ENCODE data around the gene EVPLL. TPM values are rescaled to one million over a fixed set of nuclear protein-coding genes. Genes with fewer than 3 reads are reported as not detected.
"Not testable (repeated sequence)": the region's sequence is repeated elsewhere in the genome, so short reads cannot be mapped to it uniquely, and the experiment has no call there.

The EVPLL gene
- polyA plus RNA-seq, 3 donors from 2014 or later, result not detected

- Mint-ChIP-seq H3K9me3 (no peaks in the 10 kb centered on the region), H3K36me3 (no peaks in the 10 kb centered on the region), H3K27ac (no peak overlapping the region), H3K4me1 (peaks cover 0 to 3% of the 10 kb centered on the region in 2 donors), H3K4me3 (no peak overlapping the region), H3K27me3 (ENCODE audit: low read depth in 3 of 3) (peaks cover 0 to 3% (median 3%) of the 10 kb centered on the region in 3 donors)
- no peak for DNase-seq
Observed at GRCh38 chr17:18382441-18383078, 5.0 kb downstream of the EVPLL start.

GRCh38 chr17:18383079-18383481, 5.5 kb downstream of the EVPLL start:
- not testable (repeated sequence) for H3K27me3 Mint-ChIP-seq (ENCODE audit: low read depth in 3 of 3); H3K36me3 Mint-ChIP-seq; H3K9me3 Mint-ChIP-seq; H3K4me1 Mint-ChIP-seq; H3K27ac Mint-ChIP-seq; H3K4me3 Mint-ChIP-seq
- peak in 1 of 3 donors; percentile 15 for DNase-seq

- H3K27me3 Mint-ChIP-seq (ENCODE audit: low read depth in 3 of 3); H3K4me3 Mint-ChIP-seq; H3K9me3 Mint-ChIP-seq; H3K4me1 Mint-ChIP-seq; DNase-seq; H3K27ac Mint-ChIP-seq; H3K36me3 Mint-ChIP-seq: not testable (repeated sequence)
Observed at GRCh38 chr17:18384271-18384670, 6.7 kb downstream of the EVPLL start.

- not testable (repeated sequence) for H3K36me3 Mint-ChIP-seq; H3K9me3 Mint-ChIP-seq; DNase-seq; H3K4me1 Mint-ChIP-seq; H3K4me3 Mint-ChIP-seq; H3K27me3 Mint-ChIP-seq (ENCODE audit: low read depth in 3 of 3); H3K27ac Mint-ChIP-seq
Observed at GRCh38 chr17:18387583-18387982, 10.0 kb downstream of the EVPLL start.

- H3K4me3 Mint-ChIP-seq; H3K4me1 Mint-ChIP-seq; DNase-seq; H3K36me3 Mint-ChIP-seq; H3K9me3 Mint-ChIP-seq; H3K27me3 Mint-ChIP-seq (ENCODE audit: low read depth in 3 of 3); H3K27ac Mint-ChIP-seq: not testable (repeated sequence)
Observed at GRCh38 chr17:18388266-18388665, 10.7 kb downstream of the EVPLL start.

- not testable (repeated sequence) for H3K36me3 Mint-ChIP-seq; H3K27ac Mint-ChIP-seq; H3K4me3 Mint-ChIP-seq; H3K27me3 Mint-ChIP-seq (ENCODE audit: low read depth in 3 of 3); H3K9me3 Mint-ChIP-seq; DNase-seq; H3K4me1 Mint-ChIP-seq
Observed at GRCh38 chr17:18388728-18389127, 11.2 kb downstream of the EVPLL start.

- DNase-seq; H3K9me3 Mint-ChIP-seq; H3K4me1 Mint-ChIP-seq; H3K27ac Mint-ChIP-seq; H3K4me3 Mint-ChIP-seq; H3K36me3 Mint-ChIP-seq; H3K27me3 Mint-ChIP-seq (ENCODE audit: low read depth in 3 of 3): not testable (repeated sequence)
Observed at GRCh38 chr17:18401872-18402590, 24.5 kb downstream of the EVPLL start.

- not testable (repeated sequence) for H3K9me3 Mint-ChIP-seq; H3K27me3 Mint-ChIP-seq (ENCODE audit: low read depth in 3 of 3); H3K4me3 Mint-ChIP-seq
Observed at GRCh38 chr17:18403166-18403565, 25.6 kb downstream of the EVPLL start.

GRCh38 chr17:18403604-18404003, 26.0 kb downstream of the EVPLL start:
- H3K27me3 Mint-ChIP-seq (ENCODE audit: low read depth in 3 of 3); H3K4me3 Mint-ChIP-seq; DNase-seq; H3K27ac Mint-ChIP-seq; H3K4me1 Mint-ChIP-seq; H3K36me3 Mint-ChIP-seq; H3K9me3 Mint-ChIP-seq: not testable (repeated sequence)

More at GRCh38 chr17:18403166-18403565, 25.6 kb downstream of the EVPLL start:
- not testable (repeated sequence) for DNase-seq, H3K36me3 Mint-ChIP-seq, H3K27ac Mint-ChIP-seq, H3K4me1 Mint-ChIP-seq

GRCh38 chr17:18408906-18409305, 31.3 kb downstream of the EVPLL start:
- Mint-ChIP-seq H3K4me1 (peaks cover 23 to 34% of the 10 kb centered on the region in 2 donors), H3K4me3 (peak overlapping the region in 2 of 5 donors; percentile 46 to 57), H3K27ac (peak overlapping the region; percentile 20 to 79 (median 64))
- H3K9me3 Mint-ChIP-seq; H3K27me3 Mint-ChIP-seq (ENCODE audit: low read depth in 3 of 3); H3K36me3 Mint-ChIP-seq; DNase-seq: not testable (repeated sequence)

GRCh38 chr17:18409321-18409720, 31.7 kb downstream of the EVPLL start:
- Mint-ChIP-seq H3K4me3 (peak overlapping the region in 2 of 5 donors; percentile 46 to 57), H3K27ac (peak overlapping the region; percentile 20 to 79 (median 64)), H3K4me1 (peaks cover 23 to 34% of the 10 kb centered on the region in 2 donors)
- not testable (repeated sequence) for H3K9me3 Mint-ChIP-seq; DNase-seq; H3K27me3 Mint-ChIP-seq (ENCODE audit: low read depth in 3 of 3); H3K36me3 Mint-ChIP-seq

- not testable (repeated sequence) for H3K27me3 Mint-ChIP-seq (ENCODE audit: low read depth in 3 of 3); H3K36me3 Mint-ChIP-seq
- peak overlapping the region; percentile 70 to 92 (median 80) for H3K27ac Mint-ChIP-seq
Observed at GRCh38 chr17:18410736-18411135, 33.2 kb downstream of the EVPLL start.

GRCh38 chr17:18411377-18411864, 33.8 kb downstream of the EVPLL start:
- H3K9me3 Mint-ChIP-seq; H3K36me3 Mint-ChIP-seq; H3K27me3 Mint-ChIP-seq (ENCODE audit: low read depth in 3 of 3): not testable (repeated sequence)
- peaks cover 23 to 34% of the 10 kb centered on the region in 2 donors for H3K4me1 Mint-ChIP-seq
- peak in 2 of 3 donors; percentile 29 to 31 for DNase-seq
- peak overlapping the region; percentile 83 to 96 (median 93) for H3K27ac Mint-ChIP-seq
- H3K4me3 Mint-ChIP-seq, result peak overlapping the region; percentile 90 to 99 (median 95)

More at GRCh38 chr17:18410736-18411135, 33.2 kb downstream of the EVPLL start:
- H3K4me3 Mint-ChIP-seq, result peak overlapping the region; percentile 79 to 99 (median 93)
- H3K4me1 Mint-ChIP-seq, result peaks cover 23 to 34% of the 10 kb centered on the region in 2 donors
- not testable (repeated sequence) for DNase-seq, H3K9me3 Mint-ChIP-seq

- not testable (repeated sequence) for H3K36me3 Mint-ChIP-seq; DNase-seq; H3K9me3 Mint-ChIP-seq; H3K27me3 Mint-ChIP-seq (ENCODE audit: low read depth in 3 of 3)
- H3K27ac Mint-ChIP-seq, result peak overlapping the region in 1 of 6 donors; percentile 83
- peaks cover 23 to 34% of the 10 kb centered on the region in 2 donors for H3K4me1 Mint-ChIP-seq
- peak overlapping the region in 1 of 5 donors; percentile 93 for H3K4me3 Mint-ChIP-seq
Observed at GRCh38 chr17:18412001-18412538, 34.5 kb downstream of the EVPLL start.

Measured in immature natural killer cell (primary cell).